KOPT-K1 (cell line): Measurements from ENCODE around the gene WNK1.
"Not testable (repeated sequence)": the region's sequence is repeated elsewhere in the genome, so short reads cannot be mapped to it uniquely, and the experiment has no call there.

ENCODE experiments used
- H3K27ac ChIP-seq: fragments of 200-600 bp; sonication (generic); 2 replicates; pipeline ENCODE4 v1.5.1; 2016; ENCODE audit warnings: antibody characterized with exemption, mild to moderate bottlenecking, low read depth, low read length; ENCODE audit not compliant: poor library complexity, severe bottlenecking
- H3K36me3 ChIP-seq: fragments of 200-600 bp; sonication (generic); 2 replicates; pipeline ENCODE4 v1.5.1; 2017; ENCODE audit warnings: antibody characterized with exemption, mild to moderate bottlenecking, low read length, moderate library complexity; ENCODE audit not compliant: insufficient read depth
- H3K9me3 ChIP-seq: fragments of 200-600 bp; sonication (generic); 2 replicates; pipeline ENCODE4 v1.5.1; 2017; ENCODE audit warnings: antibody characterized with exemption, low read length, mild to moderate bottlenecking; ENCODE audit not compliant: insufficient read depth, poor library complexity, severe bottlenecking

WNK1 gene

DNA sequence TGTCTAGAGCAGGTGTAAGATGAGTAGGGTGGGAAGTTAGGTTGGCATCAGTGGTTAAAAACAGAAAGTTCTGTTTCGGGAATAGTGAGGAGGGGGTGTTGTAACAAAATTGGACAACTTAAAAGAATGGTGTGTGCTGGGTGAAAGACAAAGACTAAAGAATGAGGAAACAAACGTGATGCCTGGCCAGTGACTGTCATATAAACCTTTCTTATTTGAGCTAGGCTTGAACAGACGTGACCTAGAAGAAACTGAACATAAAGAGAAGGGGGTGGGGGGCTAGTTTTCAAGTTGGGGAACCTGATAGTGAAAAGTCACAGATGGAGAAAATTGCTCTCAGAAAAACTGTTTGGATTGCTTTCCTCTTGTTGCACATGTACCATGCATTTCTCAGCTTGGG is 157.5 kb downstream of the WNK1 start:
- H3K9me3 ChIP-seq = no peaks in the 10 kb centered on the region
- H3K36me3 ChIP-seq = peaks cover 100% of the 10 kb centered on the region
- H3K27ac ChIP-seq = no peak overlapping the region

DNA sequence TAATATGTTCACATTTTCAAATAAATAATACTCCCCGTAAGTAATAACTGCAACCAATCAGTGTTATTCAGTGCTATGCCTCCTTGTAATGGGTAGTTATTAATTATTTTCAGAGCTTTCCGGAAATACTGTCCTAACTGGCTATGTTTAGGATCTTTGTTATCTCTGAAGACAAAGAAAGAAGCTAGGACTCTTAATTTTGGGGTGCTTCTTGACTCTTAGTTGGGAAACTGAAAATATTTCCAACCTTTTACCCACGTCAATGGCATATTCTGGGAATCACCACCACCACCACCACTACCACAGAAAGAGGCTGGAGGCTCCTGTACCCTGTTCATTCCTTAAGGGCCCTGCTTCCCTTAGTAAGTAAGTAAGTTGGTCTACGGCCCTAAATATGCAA is 158.0 kb downstream of the WNK1 start:
- H3K27ac ChIP-seq = no peak overlapping the region
- H3K9me3 ChIP-seq = no peaks in the 10 kb centered on the region
- H3K36me3 ChIP-seq = peaks cover 100% of the 10 kb centered on the region

DNA sequence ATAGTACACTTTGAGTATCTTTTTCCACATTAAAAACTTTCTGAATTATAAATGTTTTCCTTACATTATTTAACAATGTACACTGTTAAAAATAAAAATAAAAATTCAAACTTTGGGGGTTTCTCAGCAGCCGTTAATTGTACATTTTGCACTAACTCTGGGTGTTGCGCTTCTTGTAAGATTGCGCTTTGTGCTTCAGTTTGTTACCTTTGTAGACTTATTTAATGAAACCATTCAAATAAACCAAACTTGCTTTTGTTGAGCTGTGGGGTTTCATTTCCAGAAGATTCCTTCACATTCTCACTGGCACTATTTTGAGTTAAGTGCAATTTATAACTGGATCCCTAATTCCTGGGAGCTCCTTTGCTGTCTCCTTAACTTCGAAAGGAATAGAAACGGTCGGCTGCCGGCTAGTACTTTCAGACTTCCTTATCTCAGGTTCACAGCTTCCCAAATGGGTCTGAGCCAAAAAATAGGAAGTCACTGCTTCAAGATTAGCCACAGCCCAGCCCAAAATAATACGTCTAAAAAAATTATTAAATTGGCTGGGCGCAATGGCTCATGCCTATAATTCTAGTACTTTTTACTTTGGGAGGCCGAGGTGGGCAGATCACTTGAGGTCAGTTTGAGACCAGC is 158.9 kb downstream of the WNK1 start:
- Histone ChIP-seq H3K27ac (no peak overlapping the region), H3K36me3 (peaks cover 100% of the 10 kb centered on the region), H3K9me3 (no peaks in the 10 kb centered on the region)

DNA sequence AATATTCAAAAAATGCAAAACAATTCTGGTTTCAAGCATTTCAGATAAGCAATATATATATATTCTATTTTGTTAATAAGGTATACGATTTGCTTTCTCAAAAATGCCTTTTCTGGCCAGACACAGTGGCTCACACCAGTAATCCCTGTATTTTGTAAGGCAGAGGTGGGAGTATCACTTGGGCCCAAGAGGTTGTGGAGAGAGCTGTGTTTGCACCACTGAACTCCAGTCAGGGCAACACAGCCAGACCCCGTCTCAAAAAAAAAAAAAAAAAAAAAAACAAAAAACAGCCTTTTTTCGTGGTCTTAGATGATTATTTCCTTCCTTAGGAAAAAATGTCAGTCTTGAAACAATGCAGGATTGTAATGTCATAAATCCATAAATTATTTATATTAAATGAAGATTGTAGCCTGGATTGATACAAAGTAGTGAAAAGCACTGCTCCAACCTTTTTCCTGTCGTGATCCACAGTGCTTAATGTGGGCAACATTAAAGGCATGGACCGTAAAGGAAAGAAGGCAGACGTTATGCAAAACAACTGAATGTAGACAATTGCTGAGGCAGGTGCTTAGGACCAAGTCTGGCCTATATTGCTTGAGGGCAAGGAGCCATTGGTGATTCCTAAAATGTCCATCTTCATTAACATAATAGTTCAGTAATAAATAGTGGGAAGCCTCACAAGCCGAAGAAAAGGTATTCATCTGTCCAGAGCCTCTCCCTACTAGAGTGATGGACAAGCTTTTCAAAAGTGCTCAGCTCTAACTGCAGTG is 160.3 kb downstream of the WNK1 start:
- H3K9me3 ChIP-seq = no peaks in the 10 kb centered on the region
- H3K36me3 ChIP-seq = peaks cover 100% of the 10 kb centered on the region

DNA sequence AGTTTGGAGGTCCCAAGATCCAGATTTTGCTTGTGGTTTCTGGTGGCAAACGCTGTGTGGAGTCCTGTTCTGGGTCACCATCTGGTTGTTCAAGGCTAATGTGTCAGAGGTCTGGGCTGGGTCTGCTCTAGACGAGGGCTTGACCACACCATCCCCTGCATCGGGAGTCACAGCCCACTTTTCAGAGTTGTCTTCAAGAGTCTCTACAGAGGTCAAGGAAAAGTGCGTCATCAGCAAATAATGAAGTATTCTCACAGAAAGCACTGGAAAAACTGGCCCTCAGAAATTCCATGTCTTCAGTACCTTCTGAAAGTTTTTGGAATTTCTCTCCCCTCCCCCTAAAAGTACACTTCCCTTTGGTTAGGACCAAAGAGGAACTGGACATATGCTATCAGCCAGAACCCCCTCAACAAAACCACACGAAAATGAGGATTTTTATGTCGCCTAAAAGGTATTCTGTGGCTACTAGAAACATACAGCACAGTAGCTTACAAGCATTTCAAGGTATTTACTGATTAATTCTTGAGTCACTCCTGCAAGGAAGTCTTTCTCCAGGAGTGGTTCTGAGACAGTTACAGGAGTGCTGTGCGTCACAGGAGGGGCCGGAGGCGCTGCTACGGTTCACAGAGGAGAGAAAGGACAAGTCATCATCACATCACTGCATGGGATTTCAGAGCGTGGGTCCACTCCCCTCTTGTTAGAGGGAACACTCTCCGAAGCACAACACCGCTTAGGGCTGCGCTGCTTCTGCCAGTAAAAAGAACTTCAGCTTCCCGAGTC is 161.7 kb downstream of the WNK1 start:
- no peaks in the 10 kb centered on the region for H3K9me3 ChIP-seq
- peak overlapping the region; percentile 50 for H3K27ac ChIP-seq
- peaks cover 99% of the 10 kb centered on the region for H3K36me3 ChIP-seq

More for the DNA sequence above, 160.3 kb downstream of the WNK1 start:
- no peak overlapping the region for H3K27ac ChIP-seq

DNA sequence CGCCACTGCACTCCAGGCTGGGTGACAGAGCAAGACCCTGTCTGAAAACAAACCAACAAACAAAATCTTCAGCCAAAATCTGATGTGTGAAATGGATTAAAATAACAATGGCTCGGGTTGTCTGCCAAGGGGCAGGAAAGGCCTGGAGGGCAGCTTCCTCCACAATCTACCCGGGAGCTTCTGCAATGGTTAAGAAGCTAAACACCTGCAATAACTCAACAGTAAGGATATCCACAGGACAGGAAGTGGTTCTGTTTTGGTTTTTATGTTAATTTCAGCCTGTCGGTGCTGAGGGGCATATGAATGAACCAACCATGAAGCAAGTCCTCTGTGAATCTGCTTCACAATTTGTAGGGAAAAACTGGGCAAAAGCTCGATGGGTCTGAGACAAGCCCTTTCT is 162.7 kb downstream of the WNK1 start:
- Histone ChIP-seq H3K27ac (peak overlapping the region; percentile 50), H3K9me3 (no peaks in the 10 kb centered on the region), H3K36me3 (peaks cover 99% of the 10 kb centered on the region)

DNA sequence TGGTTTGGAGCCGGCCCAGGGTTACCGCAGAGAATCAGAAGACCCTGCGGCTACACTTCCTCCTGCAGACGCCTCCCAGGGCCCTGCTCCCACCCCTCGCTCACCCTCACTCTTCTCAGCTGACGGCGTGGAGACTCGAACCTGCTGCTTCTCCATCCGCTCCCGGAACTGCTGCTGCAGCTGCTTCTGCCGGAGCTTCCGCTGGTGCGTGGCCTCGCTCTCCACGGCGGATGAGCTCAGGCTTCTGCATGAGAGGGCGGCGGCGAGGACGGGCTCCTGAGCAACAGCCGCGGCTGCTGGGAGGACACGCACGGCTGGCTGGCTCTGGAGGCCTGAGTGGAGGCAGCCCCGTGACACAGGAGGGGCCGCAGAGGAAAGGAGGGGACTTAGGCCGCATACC is 163.9 kb downstream of the WNK1 start:
- peaks cover 99% of the 10 kb centered on the region for H3K36me3 ChIP-seq
- no peak overlapping the region for H3K27ac ChIP-seq
- H3K9me3 ChIP-seq = no peaks in the 10 kb centered on the region

DNA sequence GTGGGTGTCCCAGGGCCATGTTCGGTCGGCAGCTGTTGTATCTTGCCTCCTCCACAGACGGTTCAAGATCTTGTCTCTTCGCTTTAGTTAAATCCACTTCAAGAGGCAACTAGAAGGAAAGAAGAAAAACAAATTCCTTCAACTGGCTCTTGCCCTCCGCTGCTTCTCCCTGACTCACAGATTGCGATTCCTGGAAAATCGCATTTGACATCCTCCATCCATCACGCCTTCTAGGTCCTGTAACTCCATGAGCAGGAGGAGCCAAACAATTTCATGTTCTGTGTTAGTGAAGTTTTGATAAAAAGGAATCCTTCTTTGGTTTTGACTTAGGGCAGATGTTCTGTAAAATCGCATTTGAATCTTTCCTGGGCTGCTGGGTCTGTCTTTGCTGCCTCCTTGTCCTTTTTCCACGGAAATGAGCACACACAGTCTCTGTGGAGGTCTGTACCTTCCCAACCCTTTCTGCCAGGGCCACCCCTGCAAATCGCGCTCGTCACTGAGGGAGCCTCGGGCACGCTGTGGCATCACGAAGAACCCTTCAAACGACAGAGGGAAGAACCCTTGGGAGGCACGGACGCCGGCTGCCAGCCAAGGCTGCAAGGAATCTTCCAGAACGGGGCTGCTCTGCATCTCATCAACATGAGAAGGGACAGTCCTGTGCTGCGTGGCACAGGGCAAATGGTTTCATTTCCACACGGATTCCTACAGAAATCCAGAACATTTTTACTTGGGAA is 164.5 kb downstream of the WNK1 start:
- no peaks in the 10 kb centered on the region for H3K9me3 ChIP-seq
- no peak overlapping the region for H3K27ac ChIP-seq
- H3K36me3 ChIP-seq = peaks cover 99% of the 10 kb centered on the region

DNA sequence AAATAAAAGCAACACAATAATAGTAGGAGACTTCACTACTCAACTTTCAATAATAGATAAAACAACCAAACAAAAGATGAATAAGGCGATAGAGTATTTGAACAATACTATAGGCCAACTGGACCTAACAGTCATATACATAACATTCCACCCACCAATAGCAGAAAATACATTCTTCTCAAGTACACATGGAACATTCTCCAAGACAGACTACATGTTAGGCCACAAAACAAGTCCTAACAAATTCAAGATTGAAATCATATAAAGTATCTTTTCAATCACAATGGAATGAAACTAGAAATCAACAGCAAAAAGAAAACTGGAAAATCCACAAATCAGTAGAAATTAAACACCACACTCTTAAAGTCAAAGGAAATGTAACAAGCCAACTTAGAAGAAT is 168.3 kb downstream of the WNK1 start:
- no peak overlapping the region for H3K27ac ChIP-seq
- H3K36me3 ChIP-seq = peaks cover 99% of the 10 kb centered on the region
- no peaks in the 10 kb centered on the region for H3K9me3 ChIP-seq

DNA sequence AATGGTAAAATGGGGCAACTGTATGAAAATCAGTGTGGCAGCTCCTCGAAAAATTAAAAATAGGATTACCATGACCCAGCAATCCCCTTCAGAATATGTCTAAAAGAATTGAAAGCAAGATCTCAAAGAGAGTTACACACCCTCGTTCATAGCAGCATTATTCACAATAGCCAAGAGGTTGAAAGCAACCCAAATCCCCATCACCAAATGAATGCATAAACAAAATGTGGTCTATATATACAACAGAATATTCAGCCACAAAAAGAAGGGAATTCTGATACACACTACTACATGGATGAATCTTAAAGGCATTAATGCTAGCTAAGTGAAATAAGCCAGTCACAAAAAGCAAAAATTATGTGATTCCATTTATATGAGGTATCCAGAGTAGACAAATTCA is 169.9 kb downstream of the WNK1 start:
- H3K9me3 ChIP-seq = no peaks in the 10 kb centered on the region
- peaks cover 99% of the 10 kb centered on the region for H3K36me3 ChIP-seq
- H3K27ac ChIP-seq = no peak overlapping the region

DNA sequence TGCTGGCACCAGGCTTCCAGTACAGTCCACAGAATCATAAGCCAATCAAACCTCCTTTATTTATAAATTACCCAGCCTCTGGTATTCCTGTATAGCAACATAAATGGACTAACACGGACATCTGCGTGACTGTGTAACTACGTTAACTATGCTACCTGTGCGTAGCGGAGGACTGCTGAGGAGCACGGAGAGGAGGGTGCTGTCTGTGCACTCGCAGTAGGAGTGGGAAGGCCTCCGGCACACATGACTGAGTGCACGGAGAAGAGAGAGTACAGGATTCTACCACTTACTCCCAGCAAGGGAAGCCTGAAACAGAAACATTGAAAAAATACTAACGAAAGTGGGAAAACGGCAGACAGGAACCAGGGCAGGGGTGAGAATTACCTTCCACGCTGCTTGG is 174.3 kb downstream of the WNK1 start:
- H3K36me3 ChIP-seq = peaks cover 98% of the 10 kb centered on the region
- H3K9me3 ChIP-seq = no peaks in the 10 kb centered on the region
- no peak overlapping the region for H3K27ac ChIP-seq

DNA sequence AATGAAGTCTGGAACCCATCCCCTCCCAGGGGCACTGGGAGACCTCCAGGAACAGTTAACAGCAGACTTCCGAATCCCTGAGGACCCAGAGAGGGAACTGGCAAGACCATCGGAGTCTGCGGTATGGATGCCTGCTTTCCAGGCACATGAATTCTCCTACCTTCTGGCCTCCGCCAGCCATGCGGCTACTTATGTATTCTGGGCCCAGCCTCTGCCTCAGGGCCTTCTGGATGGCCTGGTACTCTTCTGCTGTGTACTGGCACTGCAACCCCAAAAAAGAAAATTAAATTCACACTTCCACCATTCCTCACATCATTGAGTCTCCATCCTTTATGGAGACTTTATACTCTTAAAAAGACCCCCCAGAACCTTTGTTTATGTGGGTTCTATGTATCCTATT is 178.7 kb downstream of the WNK1 start:
- Histone ChIP-seq H3K36me3 (peaks cover 70% of the 10 kb centered on the region), H3K9me3 (no peaks in the 10 kb centered on the region), H3K27ac (no peak overlapping the region)

DNA sequence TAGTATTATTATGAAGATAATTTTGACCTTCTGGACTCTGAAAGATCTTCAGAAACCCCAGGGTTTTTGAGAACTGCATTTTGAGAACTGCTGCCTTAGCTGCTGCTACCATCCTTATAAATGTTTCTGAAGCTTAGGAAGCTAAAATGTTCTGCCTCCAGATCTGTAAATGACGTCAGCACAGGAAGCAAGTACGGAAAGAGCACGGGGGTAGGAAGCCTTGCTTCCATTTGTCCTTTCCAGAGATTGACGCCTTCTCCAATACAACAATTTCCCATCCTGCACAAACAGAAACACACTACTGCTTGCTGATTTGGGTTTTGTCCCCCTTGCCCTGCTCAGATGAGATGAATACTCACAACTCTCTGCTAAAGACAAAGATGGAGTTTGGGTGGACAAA is 179.2 kb downstream of the WNK1 start:
- peaks cover 70% of the 10 kb centered on the region for H3K36me3 ChIP-seq
- no peaks in the 10 kb centered on the region for H3K9me3 ChIP-seq
- H3K27ac ChIP-seq = no peak overlapping the region

DNA sequence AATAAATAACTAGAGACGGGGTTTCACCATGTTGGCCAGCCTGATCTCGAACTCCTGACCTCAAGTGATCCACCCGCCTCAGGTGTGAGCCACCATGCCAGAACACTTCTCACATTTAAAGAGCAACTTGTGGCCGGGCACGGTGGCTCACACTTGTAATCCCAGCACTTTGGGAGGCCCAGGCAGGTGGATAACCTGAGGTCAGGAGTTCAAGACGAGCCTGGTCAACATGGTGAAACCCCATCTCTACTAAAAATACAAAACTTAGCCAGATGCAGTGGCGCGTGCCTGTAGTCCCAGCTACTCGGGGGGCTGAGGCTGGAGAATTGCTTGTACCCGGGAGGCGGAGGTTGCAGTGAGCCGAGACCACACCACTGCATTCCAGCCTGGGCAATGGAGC is 183.5 kb downstream of the WNK1 start:
- H3K27ac ChIP-seq, H3K9me3 ChIP-seq: not testable (repeated sequence)
- peaks cover 64% of the 10 kb centered on the region for H3K36me3 ChIP-seq
